NCI-H1930 (cell line): ENCODE results near the gene SPACA6.
A peak's percentile ranks its signal among the peaks of the same experiment; 100 is the strongest.

Source experiments
- DNase-seq, 2 experiments: peaks; one replicate each; lab custom pipeline; 2025; lab: John Stamatoyannopoulos, UW

Gene SPACA6

GRCh38 chr19:51706296-51706695 is 13.2 kb downstream of the SPACA6 start:
- no peak for DNase-seq

- DNase-seq, result no peak
Measured at GRCh38 chr19:51706885-51707284, 13.8 kb downstream of the SPACA6 start.

GRCh38 chr19:51708811-51709210 is 15.7 kb downstream of the SPACA6 start:
- DNase-seq, result no peak

GRCh38 chr19:51709575-51709974 is 16.4 kb downstream of the SPACA6 start:
- DNase-seq, result no peak

- no peak for DNase-seq
Measured at GRCh38 chr19:51710163-51710562, 17.0 kb downstream of the SPACA6 start.

GRCh38 chr19:51711702-51712101 is 18.6 kb downstream of the SPACA6 start:
- DNase-seq, result no peak

- peak in 1 of 2 experiments; percentile 19 for DNase-seq
Measured at GRCh38 chr19:51712461-51713081, 19.4 kb downstream of the SPACA6 start.

GRCh38 chr19:51713319-51714285 is 20.5 kb downstream of the SPACA6 start:
- DNase-seq, result no peak

GRCh38 chr19:51714848-51715247 is 21.7 kb downstream of the SPACA6 start:
- no peak for DNase-seq

- no peak for DNase-seq
Measured at GRCh38 chr19:51715850-51716249, 22.7 kb downstream of the SPACA6 start.

GRCh38 chr19:51716925-51717324 is 23.8 kb downstream of the SPACA6 start:
- DNase-seq, result no peak

GRCh38 chr19:51719251-51719988 is 26.3 kb downstream of the SPACA6 start:
- peak; percentile 32 to 37 for DNase-seq

GRCh38 chr19:51721905-51722304 is 28.8 kb downstream of the SPACA6 start:
- no peak for DNase-seq

- DNase-seq, result no peak
Measured at GRCh38 chr19:51722492-51722891, 29.4 kb downstream of the SPACA6 start.

GRCh38 chr19:51724543-51724942 is 31.4 kb downstream of the SPACA6 start:
- DNase-seq, result no peak

- no peak for DNase-seq
Measured at GRCh38 chr19:51726049-51726448, 32.9 kb downstream of the SPACA6 start.

GRCh38 chr19:51727349-51727880 is 34.3 kb downstream of the SPACA6 start:
- DNase-seq, result no peak

GRCh38 chr19:51729781-51730180 is 36.7 kb downstream of the SPACA6 start:
- DNase-seq, result no peak

- DNase-seq, result no peak
Measured at GRCh38 chr19:51733742-51734522, 40.8 kb downstream of the SPACA6 start.

- no peak for DNase-seq
Measured at GRCh38 chr19:51735759-51736449, 42.8 kb downstream of the SPACA6 start.

- no peak for DNase-seq
Measured at GRCh38 chr19:51737389-51737788, 44.3 kb downstream of the SPACA6 start.
